Panc1 (cell line): ENCODE data around the gene SH3BP2. TPM values are rescaled to one million over a fixed set of nuclear protein-coding genes. Genes with fewer than 3 reads are reported as not detected.

ENCODE experiments used
- ATAC-seq: fragments of 200-7000 bp; cut with Tn5 transposase; 2 replicates; pipeline ENCODE4 v1.9.1; 2020; ENCODE audit warnings: mild to moderate bottlenecking, moderate library complexity
- BruUV-seq: library from RNA; stranded (reverse); fragments of 400-500 nt; replicated peaks from 2 replicates; lab custom pipeline; 2021; lab: Mats Ljungman, UMichigan
- CTCF ChIA-PET: fragments of 300-600 bp; sonication (Branson Sonifier 250); formaldehyde crosslinking; loops from one replicate; lab custom pipeline; 2022; ENCODE audit warnings: antibody characterized with exemption; lab: Charles Lee
- POLR2A ChIA-PET: fragments of 300-600 bp; sonication (Branson Sonifier 250); formaldehyde crosslinking; loops from one replicate; lab custom pipeline; 2022; ENCODE audit warnings: antibody characterized with exemption; lab: Charles Lee
- DNase-seq: peaks from one replicate; pipeline ENCODE4 v3.0.0-alpha.2; 2010; ENCODE audit warnings: low read depth, low spot score
- H3K27ac ChIP-seq: 2 replicates; pipeline ENCODE4 v1.5.1; 2011; ENCODE audit warnings: mild to moderate bottlenecking, low read length, inconsistent platforms
- H3K27me3 ChIP-seq: fragments of 200-500 bp; sonication (Bioruptor generic); 2 replicates; pipeline ENCODE4 v1.6.0; 2014; ENCODE audit warnings: low read length, inconsistent platforms; ENCODE audit not compliant: control insufficient read depth, insufficient read depth
- H3K36me3 ChIP-seq: fragments of 200-500 bp; sonication (Bioruptor generic); 2 replicates; pipeline ENCODE4 v1.5.1; 2014; ENCODE audit warnings: inconsistent platforms, mild to moderate bottlenecking, low read length, moderate library complexity; ENCODE audit not compliant: control insufficient read depth, insufficient read depth
- H3K4me1 ChIP-seq: 2 replicates; pipeline ENCODE4 v1.5.1; 2011; ENCODE audit warnings: inconsistent platforms, mild to moderate bottlenecking, low read length, moderate library complexity; ENCODE audit not compliant: control insufficient read depth, insufficient read depth
- H3K4me3 ChIP-seq, 2 experiments: 2 replicates each; pipeline ENCODE4 v1.5.1; 2011 to 2012; ENCODE audit warnings: low read depth in 2 of 2, low read length in 2 of 2, mild to moderate bottlenecking in 2 of 2, inconsistent platforms in 1 of 2, moderate library complexity in 1 of 2
- H3K9me3 ChIP-seq: fragments of 200-500 bp; sonication (Bioruptor generic); 2 replicates; pipeline ENCODE4 v1.5.1; 2014; ENCODE audit warnings: low read depth, mild to moderate bottlenecking, inconsistent platforms, low read length, moderate library complexity; ENCODE audit not compliant: control insufficient read depth, insufficient read depth
- CTCF ChIP-seq: fragments of 450-650 bp; IDR thresholded peaks from 2 replicates; pipeline ENCODE4 v1.5.1; 2017; ENCODE audit warnings: mild to moderate bottlenecking
- POLR2AphosphoS5 ChIP-seq: IDR thresholded peaks from 2 replicates; pipeline ENCODE4 v1.6.1; 2012; ENCODE audit warnings: mild to moderate bottlenecking, low read depth, low read length, moderate library complexity
- REST ChIP-seq, 2 experiments: IDR thresholded peaks; 2 replicates each; pipeline ENCODE4 v1.6.1; 2011 to 2012; ENCODE audit warnings: low read depth in 2 of 2, control low read depth in 1 of 2, low read length in 1 of 2, mild to moderate bottlenecking in 1 of 2, moderate library complexity in 1 of 2; ENCODE audit not compliant: insufficient read depth in 1 of 2
- SIN3A ChIP-seq: IDR thresholded peaks from 2 replicates; pipeline ENCODE4 v1.6.1; 2012; ENCODE audit warnings: low read depth, mild to moderate bottlenecking, low read length, moderate library complexity, borderline replicate concordance; ENCODE audit not compliant: insufficient read depth
- TCF7L2 ChIP-seq: IDR thresholded peaks from 2 replicates; pipeline ENCODE4 v1.6.1; 2011; ENCODE audit warnings: mild to moderate bottlenecking, low read depth, low read length, inconsistent platforms
- in situ Hi-C: cut with HindIII; loops from 2 replicates; pipeline ENCODE4 v1.10.0; 2016; ENCODE audit warnings: low sequenced_read_pairs, low pct_unique_long_range_greater_than_20kb
- intact Hi-C: fragments of 100-400 bp; cut with micrococcal nuclease; formaldehyde crosslinking; loops from one replicate; pipeline ENCODE4 v1.10.0; 2022; ENCODE audit not compliant: unreplicated experiment
- total RNA-seq: library from RNA; stranded (reverse); gene quantifications from one replicate; pipeline ENCODE4 v1.2.1, GENCODE V29; 2021; ENCODE audit not compliant: unreplicated experiment

Gene SH3BP2
- total RNA-seq, 1 experiment from 2014 or later = 93.4 TPM

DNA sequence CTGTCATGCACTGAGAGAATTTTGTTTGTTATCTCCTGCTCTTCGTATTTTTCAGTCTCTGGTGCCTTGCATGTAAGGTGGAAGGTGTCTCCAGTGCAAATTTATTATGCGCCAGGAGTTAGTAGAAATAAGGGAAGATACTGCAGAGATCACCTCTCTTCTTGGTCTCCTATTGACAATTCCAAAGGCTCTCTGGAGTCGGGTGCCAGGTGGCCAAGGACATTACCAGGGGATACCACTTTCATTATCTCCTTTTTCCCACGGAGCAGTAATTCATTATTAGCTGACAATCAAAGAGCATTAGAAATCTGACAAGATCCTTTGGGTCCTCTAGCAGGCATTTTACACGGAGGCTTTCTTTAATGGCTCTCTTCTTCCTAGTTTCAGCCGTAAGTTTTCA lies 76.8 kb downstream of the SH3BP2 start:
- in situ Hi-C loops (no loop called here), intact Hi-C loops (no loop called here)
- BruUV-seq = no TSS peak

GRCh38 chr4:2870082-2870481 lies 77.2 kb downstream of the SH3BP2 start:
- Histone ChIP-seq H3K9me3 (no peaks in the 10 kb centered on the region), H3K36me3 (no peaks in the 10 kb centered on the region), H3K4me1 (peaks cover 2% of the 10 kb centered on the region; the same call in 1 of the 2 replicates), H3K4me3 (no peak overlapping the region), H3K27me3 (no peaks in the 10 kb centered on the region), H3K27ac (no peak overlapping the region)
- TF ChIP-seq SIN3A (no peak), TCF7L2 (no peak), REST (IDR thresholded peaks at IDR 0.05; ENCODE audit: insufficient read depth in 1 of 2, low read depth in 2 of 2, low read length in 1 of 2) (no peak), CTCF (no peak), POLR2AphosphoS5 (no peak)
- intact Hi-C loops = no loop called here
- ChIA-PET POLR2A (no interaction called here), CTCF (no interaction called here)
- TSS peak; percentile 7 for BruUV-seq
- in situ Hi-C loops = no loop called here
- DNase-seq (no peak), ATAC-seq (no peak)

More for the DNA sequence above, 76.8 kb downstream of the SH3BP2 start:
- POLR2A ChIA-PET = no interaction called here
- CTCF ChIA-PET = no interaction called here
- H3K27me3 ChIP-seq = no peaks in the 10 kb centered on the region
- H3K36me3 ChIP-seq = no peaks in the 10 kb centered on the region
- no peak overlapping the region for H3K27ac ChIP-seq
- peaks cover 2% of the 10 kb centered on the region; the same call in 1 of the 2 replicates for H3K4me1 ChIP-seq
- ATAC-seq (no peak), DNase-seq (no peak)
- no peaks in the 10 kb centered on the region for H3K9me3 ChIP-seq
- no peak for TF ChIP-seq TCF7L2
- no peak for TF ChIP-seq CTCF
- no peak for TF ChIP-seq SIN3A
- no peak for TF ChIP-seq POLR2AphosphoS5
- TF ChIP-seq REST (IDR thresholded peaks at IDR 0.05; ENCODE audit: insufficient read depth in 1 of 2, low read depth in 2 of 2, low read length in 1 of 2) = no peak
- no peak overlapping the region for H3K4me3 ChIP-seq
